HS-5 (cell line): ENCODE data around the gene C11orf68.

Experiments used
- DNase-seq: peaks from one replicate; pipeline ENCODE4 v3.0.0-alpha.2; 2012; ENCODE audit warnings: low read depth

Gene C11orf68

DNA sequence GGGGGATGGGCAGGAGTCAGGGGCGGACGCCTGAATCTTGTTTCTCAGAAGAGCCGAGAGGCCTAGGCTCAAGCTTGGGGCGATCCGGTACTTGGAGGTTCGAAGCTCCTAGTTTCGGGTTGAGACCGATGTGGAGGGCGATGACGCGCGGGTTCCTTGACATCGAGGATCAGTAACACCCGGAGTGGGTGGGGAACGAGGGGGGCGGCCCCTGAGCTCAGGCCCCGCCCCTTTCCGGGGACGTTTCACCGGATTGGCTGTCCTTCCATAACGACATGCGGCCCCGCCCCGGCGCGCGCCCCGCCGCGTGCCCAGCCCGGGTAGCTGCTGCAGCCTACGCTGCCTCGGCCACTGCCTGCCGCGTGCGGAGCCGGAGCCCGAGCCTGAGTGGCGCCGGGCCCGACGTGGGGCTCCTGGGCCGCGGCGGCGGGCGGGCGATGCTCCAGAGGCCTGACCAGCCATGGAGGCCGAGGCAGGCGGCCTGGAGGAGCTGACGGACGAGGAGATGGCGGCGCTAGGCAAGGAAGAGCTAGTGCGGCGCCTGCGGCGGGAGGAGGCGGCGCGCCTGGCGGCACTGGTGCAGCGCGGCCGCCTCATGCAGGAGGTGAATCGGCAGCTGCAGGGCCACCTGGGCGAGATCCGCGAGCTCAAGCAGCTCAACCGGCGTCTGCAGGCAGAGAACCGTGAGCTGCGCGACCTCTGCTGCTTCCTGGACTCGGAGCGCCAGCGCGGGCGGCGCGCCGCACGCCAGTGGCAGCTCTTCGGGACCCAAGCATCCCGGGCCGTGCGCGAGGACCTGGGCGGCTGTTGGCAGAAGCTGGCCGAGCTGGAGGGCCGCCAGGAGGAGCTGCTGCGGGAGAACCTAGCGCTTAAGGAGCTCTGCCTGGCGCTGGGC, 28.3 kb downstream of the C11orf68 start, which contains the start of gene CCDC85B:
Gene CCDC85B, plus strand, starts transcription at position 350 of the 895 bp plus-strand sequence. Its CDS starts 111 bp downstream, at position 461.
- DNase-seq = peak; percentile 87

DNA sequence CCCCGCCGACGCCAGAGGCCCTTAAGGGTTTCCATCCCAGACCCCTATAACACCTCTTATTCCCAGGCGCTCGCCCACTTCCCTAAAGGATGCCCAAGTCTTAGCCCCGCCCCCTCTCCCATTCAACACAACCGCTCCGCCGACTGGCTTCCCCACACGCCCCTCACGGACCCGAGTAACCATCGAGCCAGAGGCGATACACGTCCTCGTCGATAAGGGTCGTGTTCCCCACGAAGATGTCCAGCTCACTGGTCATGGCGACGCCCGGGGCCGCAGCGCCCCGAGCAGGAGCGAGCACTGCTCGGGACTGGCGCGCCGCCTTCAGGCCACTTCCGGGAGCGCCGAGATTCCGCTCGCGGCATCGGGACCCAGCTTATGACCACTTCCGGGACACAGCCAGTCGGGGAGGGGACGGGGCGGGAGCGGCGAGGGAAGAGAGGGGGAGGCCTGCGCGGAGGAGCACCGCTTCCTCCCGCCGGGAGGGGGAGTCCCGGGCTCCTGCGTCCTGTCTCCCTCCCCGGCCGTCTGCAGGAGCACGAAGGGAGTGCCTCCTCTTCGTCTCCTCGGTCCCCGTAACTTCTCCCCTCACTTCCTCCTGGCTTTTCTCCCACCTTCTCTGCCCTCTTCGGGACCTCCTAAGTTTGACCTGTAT, 30.6 kb downstream of the C11orf68 start, which contains the start of gene FIBP:
Gene FIBP, minus strand, starts transcription at position 309 of the 652 bp plus-strand sequence. Its CDS starts 53 bp downstream, at position 256.
- peak; percentile 86 for DNase-seq

DNA sequence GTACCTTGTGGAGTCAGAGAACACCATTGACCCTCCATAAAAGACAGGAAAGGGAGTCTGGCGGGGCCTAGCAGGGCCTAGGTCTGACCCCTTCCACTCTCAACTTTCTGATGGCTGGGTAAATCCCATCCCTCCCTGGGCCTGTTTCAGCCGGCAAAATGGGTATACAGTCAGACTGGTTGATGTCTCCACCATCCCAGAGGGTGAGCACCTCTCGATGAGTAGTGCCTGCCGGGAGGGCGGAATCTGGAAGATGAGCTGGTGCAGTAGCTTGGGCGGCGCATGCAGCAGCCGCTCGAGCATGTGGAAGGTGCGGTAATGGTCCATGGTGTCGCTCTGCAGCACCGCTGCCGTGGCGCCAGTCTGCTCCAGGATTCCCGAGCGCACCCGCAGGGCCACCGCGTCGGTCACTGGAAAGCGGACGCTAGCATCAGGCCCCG, 31.1 kb downstream of the C11orf68 start:
- DNase-seq = no peak

DNA sequence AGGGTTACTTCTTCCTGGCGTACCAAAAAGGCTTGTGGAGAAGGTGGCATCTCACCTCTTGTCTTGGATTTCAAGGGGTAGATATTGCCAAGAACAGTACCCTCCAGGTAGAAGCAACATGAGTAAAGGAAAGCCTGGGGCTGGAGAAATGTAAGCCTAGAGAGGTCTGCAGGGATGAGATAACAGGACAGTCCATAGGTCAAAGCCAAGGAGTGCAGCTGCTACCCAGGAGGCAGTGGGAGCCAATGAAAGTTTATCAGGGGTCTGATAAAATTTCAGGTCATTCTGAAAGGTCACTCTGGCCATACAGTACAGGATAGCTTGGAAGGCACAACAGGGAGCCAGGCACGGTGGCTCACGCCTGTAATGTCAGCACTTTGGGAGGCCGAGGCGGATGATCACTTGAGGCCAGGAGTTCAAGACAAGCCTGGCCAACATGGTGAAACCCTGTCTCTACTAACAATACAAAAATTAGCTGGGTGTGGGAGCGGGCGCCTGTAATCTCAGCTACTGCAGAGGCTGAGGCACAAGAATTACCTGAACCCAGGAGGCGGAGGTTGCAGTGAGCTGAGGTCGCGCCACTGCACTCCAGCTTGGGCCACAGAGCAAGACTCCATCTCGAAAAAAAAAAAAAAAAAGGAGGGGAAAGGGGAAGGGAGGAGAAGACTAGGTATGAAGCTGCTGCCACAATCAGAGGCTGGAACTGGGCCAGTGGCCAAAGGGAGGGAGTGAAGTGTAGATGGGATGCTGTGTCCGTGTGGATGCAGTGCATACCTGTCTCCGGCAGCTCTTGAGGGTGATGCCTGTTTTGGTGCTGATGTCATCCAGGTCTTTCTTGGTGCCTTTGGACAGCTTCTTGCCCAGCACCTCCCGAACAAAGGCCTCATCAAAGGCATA, 31.8 kb downstream of the C11orf68 start:
- no peak for DNase-seq

DNA sequence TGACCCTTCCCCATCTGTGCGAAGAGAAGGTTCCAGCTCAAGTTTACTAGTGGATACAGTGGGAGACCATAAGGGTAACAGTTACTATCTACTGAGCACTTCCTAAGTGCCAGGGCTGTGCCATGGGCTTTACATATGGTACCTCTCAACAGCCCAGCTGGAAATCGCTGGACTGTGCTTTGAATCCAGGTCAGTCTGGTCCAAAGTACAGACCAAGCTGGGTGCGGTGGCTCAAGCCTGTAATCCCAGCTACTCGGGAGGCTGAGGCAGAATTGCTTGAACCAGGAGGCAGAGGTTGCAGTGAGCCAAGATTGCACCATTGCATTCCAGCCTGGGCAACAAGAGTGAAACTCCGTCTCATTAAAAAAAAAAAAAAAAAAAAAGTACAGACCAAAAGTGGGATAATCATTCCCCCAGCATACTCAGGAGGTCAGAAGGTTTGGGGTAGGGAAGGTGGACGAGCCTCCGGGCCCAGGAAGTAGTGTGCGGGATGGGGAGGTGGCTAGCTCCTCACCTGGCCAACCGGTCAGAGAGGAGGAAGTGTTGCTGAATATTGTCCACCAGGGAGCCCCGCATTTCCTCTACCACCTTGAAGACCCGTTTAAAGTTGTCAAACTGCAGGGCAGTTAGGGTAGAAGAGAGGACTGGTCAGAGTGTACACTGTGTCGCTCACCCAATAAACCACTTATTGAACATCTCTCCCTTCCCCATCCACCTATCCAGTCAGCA, 32.9 kb downstream of the C11orf68 start:
- no peak for DNase-seq

DNA sequence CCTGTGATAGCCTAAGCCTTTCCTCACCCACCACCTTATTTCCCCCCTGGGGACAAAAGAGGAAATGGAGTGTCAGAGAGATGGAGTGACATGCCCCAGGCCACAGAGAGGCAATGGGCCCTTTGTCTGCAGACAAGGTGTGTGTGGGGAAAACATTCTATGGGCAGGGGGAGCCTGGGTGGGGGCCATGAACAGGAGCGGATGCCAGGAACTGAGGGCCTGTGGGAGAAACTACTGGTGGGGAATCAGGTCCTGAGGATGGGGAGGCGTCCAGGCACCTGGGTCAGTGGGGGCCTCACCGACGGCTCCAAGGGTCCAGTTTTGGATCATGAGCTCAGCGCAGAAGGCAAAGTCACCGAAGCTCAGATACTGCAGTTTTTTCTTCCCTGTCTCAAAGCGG, 33.6 kb downstream of the C11orf68 start:
- no peak for DNase-seq

DNA sequence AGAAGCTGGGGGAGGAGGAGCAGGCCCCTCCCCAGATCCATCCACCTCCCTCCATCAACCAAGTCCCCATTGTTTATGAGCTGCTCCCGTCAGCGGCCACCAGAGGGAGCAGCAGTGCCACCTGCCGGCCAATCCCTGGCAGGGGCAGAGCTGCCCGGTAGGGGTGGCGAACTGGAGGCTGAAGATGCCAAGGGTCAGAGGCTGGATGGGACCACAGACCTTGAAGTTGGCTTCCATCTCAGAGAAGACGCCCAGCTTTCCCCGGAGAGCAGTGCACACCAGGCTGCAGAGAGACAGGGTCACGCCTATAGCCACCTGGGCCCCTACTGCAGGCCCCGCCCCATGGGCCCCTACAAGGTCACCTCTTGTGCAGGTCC, 34.2 kb downstream of the C11orf68 start:
- no peak for DNase-seq

DNA sequence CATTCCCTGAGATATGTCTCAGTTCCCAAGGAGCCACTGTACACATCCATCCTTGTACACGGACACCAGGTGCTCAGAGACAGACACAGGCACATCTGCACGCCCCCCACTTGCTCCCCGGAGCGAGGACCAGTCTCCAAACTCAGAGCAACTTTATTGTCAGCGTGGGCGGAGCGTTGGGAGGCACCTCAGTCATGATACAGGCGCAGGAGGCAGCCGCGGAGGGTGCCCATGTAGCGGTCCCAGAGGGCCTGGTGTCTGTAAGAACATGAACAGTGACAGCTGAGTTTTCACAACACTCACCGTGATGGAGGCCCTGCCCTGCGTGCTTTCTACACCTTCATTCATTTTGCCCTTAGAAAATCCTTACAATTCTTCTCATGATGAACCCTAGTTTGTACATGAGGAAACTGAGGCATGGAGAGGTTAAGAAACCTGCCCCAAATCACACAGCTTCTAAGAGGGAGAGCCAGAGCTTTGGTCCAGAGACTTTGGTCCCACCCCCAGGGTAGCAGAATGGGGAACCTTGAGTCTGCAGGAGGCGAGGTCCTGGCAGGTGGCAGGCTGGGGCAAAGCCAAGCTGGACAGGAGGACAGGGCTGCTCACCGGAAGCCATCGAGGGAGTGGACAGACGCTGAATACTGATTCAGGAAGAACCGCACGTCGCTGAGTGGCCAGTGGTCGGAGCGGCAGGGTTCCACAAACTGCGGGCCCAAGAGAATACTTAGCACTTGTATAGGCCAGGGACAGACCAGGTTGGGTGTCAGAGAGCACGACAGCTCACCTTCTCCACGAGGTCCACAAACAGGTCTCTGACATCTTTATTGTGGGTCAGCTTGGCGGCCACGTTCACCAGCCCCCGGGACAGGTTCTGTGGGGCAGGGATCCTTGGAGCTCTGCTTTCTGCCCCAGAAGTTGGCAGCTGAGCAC, 34.8 kb downstream of the C11orf68 start:
- no peak for DNase-seq

DNA sequence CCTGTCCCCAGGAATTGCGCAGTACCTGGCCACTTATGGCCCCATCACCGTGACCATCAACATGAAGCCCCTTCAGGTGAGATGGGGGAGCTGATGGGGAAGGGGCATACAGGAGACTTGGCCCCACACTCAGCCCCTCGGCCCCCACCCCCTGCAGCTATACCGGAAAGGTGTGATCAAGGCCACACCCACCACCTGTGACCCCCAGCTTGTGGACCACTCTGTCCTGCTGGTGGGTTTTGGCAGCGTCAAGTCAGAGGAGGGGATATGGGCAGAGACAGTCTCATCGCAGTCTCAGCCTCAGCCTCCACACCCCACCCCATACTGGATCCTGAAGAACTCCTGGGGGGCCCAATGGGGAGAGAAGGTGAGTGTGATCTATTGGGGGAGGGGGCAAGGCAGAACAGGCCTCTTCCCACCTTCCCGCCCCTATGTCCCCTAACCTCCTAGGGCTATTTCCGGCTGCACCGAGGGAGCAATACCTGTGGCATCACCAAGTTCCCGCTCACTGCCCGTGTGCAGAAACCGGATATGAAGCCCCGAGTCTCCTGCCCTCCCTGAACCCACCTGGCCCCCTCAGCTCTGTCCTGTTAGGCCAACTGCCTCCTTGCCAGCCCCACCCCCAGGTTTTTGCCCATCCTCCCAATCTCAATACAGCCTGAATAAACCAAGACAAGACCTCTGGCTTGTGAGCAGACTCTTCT, 35.7 kb downstream of the C11orf68 start:
- DNase-seq = no peak

DNA sequence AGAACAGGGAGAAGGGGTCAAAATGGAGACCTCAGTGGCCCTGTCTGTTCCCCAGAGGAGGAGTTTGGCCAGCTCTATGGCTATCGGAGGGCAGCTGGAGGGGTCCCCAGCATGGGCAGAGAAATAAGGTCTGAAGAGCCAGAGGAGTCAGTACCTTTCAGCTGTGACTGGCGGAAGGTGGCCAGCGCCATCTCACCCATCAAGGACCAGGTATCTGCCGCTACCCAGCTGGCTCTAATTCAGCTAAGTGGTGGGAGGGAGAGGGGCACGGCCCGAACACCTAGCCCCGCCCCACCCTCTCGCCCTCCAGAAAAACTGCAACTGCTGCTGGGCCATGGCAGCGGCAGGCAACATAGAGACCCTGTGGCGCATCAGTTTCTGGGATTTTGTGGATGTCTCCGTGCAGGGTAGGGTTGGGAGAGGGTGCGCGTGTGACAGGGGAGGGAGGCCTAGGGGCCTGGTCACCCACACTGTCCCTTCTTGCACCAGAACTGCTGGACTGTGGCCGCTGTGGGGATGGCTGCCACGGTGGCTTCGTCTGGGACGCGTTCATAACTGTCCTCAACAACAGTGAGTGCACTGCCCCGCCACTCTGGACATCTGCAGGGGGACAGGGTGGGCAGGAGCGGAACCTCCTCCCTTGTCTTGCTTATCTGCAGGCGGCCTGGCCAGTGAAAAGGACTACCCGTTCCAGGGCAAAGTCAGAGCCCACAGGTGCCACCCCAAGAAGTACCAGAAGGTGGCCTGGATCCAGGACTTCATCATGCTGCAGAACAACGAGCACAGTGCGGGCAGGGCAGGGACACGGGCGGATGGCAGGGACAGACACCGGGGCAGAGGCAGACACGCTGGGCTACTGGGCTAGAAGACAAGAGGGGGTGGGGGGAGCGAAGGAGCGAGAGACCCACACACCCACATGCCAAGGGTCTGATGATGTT, 36.5 kb downstream of the C11orf68 start:
- DNase-seq = no peak

DNA sequence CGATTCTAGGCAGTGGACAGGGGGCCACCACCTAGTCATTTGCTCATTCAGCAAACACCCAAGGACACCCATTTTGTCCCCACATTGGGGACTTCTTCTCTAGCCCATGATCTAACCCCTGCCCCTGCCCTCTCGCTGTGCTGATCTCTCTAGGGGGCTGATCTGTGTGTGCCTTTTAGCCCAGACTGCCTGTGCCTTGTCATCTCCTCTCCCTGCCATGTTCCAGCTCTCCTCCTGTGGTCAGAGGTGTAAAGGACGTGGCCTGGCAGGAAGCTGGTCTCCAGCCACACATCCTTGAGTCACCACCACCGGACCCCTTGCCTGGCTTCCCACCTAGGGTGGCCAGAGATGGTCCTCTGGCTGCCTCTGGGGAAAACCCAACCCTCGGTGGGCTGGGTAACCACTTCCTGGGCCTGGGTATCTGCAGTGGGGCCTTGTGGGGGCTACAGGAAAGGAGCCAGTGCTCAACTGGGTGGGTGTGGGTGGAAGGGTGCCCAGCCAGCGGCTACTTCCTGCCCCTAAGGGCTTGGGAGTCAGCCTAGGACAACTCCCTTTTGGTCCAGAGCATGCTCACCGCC, 37.9 kb downstream of the C11orf68 start:
- no peak for DNase-seq

DNA sequence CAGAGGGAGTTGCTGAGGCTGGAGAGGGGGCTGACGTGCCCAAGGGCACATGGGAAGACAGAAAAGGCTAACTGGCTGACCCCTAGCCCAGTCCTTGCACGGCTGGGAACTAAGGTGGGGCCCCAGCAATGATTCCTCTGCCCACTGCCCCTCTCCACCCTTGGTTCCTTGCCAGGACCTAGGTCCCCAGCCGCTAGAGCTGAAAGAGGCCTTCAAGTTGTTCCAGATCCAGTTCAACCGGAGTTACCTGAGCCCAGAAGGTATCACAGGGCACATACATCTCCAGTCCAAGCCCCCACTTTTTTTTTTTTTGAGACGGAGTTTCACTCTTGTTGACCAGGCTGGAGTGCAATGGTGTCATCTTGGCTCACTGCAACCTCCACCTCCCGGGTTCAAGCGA, 38.8 kb downstream of the C11orf68 start:
- DNase-seq = no peak

DNA sequence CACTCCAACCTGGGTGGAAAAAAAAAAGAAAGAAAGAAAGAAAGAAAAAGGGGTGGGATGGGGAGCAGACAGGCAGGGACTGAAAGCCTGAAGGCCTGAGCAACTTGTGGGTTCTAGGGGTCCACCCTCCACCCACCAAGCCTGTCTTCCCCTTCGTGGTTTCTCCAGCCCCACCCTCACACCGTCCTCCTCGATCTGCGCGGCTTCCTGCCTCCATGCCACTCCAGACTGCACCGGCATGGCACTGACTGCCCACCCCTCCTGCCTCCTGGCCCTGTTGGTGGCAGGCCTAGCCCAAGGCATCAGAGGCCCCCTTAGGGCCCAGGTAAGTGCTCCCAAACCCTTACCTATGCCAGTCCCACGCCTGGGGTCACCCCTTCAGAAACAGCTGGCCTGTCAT, 39.2 kb downstream of the C11orf68 start, which contains the start of gene CTSW:
Gene CTSW, plus strand, starts transcription at position 221 of the 400 bp plus-strand sequence. Its CDS starts 18 bp downstream, at position 239.
- DNase-seq = no peak

DNA sequence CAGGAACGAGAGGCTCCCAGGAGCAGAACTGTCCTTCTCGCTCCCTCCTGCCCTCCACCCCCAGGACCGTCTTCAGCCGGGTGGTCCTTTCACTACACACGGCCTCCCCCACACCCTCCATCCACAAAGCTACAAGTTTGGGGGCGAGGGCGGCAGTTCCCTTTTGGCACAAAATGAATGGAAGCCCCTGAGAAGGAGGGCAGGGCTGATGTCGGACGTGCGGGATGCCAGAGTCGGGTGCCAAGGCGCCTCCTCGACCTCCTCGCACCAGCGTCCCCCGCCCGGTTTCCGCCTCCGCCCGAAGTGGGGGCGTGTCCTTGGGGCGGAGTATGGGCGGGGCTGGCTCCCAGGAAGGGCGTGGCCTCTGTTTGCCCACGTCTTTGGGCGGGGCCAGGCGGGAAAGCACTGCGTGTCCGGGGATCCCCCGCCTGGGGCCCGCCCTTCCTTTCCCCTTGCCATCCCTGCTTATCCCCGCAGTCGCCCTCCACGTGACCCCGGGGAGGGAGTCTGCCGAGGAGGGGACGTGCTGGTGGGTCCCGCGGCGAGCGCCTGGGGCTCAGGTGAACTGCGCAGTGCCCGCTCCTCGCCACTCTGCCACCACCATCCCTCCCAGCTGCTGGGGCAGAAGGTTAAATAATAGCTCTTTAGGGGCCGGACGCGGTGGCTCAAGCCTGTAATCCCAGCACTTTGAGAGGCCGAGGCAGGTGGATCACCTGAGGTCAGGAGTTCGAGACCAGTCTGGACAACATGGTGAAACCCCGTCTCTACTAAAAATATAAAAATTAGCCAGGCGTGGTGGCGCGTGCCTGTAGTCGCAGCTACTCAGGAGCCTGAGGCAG, 45.3 kb downstream of the C11orf68 start:
- DNase-seq = peak; percentile 66

DNA sequence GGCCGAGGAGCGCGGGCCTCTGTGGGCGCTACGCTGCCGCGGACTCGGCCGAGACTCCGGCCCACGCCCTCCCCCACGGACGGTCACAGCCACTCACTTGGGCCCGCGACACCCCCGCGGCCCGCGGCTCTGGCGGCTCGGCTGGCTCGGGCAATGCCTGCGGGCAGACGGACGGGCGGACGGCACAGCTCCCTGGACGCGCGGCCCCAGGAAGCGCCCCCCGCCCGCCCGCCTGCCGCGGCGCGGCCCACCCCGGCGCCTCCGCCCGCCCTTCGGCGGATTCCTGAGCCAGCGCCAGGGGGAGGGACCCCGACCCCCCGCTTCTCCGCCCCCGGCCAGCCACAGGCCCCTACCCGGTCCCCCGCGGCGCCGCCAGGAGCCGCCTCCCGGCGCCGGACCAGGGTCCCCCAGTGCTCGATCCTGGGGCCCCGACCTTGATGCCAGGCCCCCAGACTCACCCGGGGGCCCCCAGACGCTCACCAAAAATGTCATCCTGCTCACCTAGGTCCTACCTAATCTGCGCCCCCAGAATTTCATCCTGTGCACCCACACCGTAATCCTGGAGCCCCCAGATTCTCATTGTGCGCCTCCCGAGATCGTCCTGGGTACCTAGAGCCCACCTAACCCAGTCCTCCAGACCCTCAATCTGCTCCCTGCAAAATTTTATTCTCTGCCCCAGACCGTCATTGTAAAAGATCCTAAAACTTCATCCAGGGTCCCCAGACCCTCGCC, 46.1 kb downstream of the C11orf68 start, which contains the start of gene EFEMP2:
Gene EFEMP2, minus strand, starts transcription at position 215 of the 732 bp plus-strand sequence. CDS start 446 bp downstream, outside the sequence.
- no peak for DNase-seq
